Panc1 (cell line): ENCODE measurements around the gene CAMK1D. TPM values are rescaled to one million over a fixed set of nuclear protein-coding genes. Genes with fewer than 3 reads are reported as not detected.

Experiments
- ATAC-seq: fragments of 200-7000 bp; cut with Tn5 transposase; 2 replicates; pipeline ENCODE4 v1.9.1; 2020; ENCODE audit warnings: mild to moderate bottlenecking, moderate library complexity
- BruUV-seq: library from RNA; stranded (reverse); fragments of 400-500 nt; replicated peaks from 2 replicates; lab custom pipeline; 2021; lab: Mats Ljungman, UMichigan
- CTCF ChIA-PET: fragments of 300-600 bp; sonication (Branson Sonifier 250); formaldehyde crosslinking; loops from one replicate; lab custom pipeline; 2022; ENCODE audit warnings: antibody characterized with exemption; lab: Charles Lee
- POLR2A ChIA-PET: fragments of 300-600 bp; sonication (Branson Sonifier 250); formaldehyde crosslinking; loops from one replicate; lab custom pipeline; 2022; ENCODE audit warnings: antibody characterized with exemption; lab: Charles Lee
- DNase-seq: peaks from one replicate; pipeline ENCODE4 v3.0.0-alpha.2; 2010; ENCODE audit warnings: low read depth, low spot score
- H3K27ac ChIP-seq: 2 replicates; pipeline ENCODE4 v1.5.1; 2011; ENCODE audit warnings: mild to moderate bottlenecking, low read length, inconsistent platforms
- H3K27me3 ChIP-seq: fragments of 200-500 bp; sonication (Bioruptor generic); 2 replicates; pipeline ENCODE4 v1.6.0; 2014; ENCODE audit warnings: low read length, inconsistent platforms; ENCODE audit not compliant: control insufficient read depth, insufficient read depth
- H3K36me3 ChIP-seq: fragments of 200-500 bp; sonication (Bioruptor generic); 2 replicates; pipeline ENCODE4 v1.5.1; 2014; ENCODE audit warnings: inconsistent platforms, mild to moderate bottlenecking, low read length, moderate library complexity; ENCODE audit not compliant: control insufficient read depth, insufficient read depth
- H3K4me1 ChIP-seq: 2 replicates; pipeline ENCODE4 v1.5.1; 2011; ENCODE audit warnings: inconsistent platforms, mild to moderate bottlenecking, low read length, moderate library complexity; ENCODE audit not compliant: control insufficient read depth, insufficient read depth
- H3K4me3 ChIP-seq, 2 experiments: 2 replicates each; pipeline ENCODE4 v1.5.1; 2011 to 2012; ENCODE audit warnings: low read depth in 2 of 2, low read length in 2 of 2, mild to moderate bottlenecking in 2 of 2, inconsistent platforms in 1 of 2, moderate library complexity in 1 of 2
- H3K9me3 ChIP-seq: fragments of 200-500 bp; sonication (Bioruptor generic); 2 replicates; pipeline ENCODE4 v1.5.1; 2014; ENCODE audit warnings: low read depth, mild to moderate bottlenecking, inconsistent platforms, low read length, moderate library complexity; ENCODE audit not compliant: control insufficient read depth, insufficient read depth
- POLR2AphosphoS5 ChIP-seq: IDR thresholded peaks from 2 replicates; pipeline ENCODE4 v1.6.1; 2012; ENCODE audit warnings: mild to moderate bottlenecking, low read depth, low read length, moderate library complexity
- SIN3A ChIP-seq: IDR thresholded peaks from 2 replicates; pipeline ENCODE4 v1.6.1; 2012; ENCODE audit warnings: low read depth, mild to moderate bottlenecking, low read length, moderate library complexity, borderline replicate concordance; ENCODE audit not compliant: insufficient read depth
- TCF7L2 ChIP-seq: IDR thresholded peaks from 2 replicates; pipeline ENCODE4 v1.6.1; 2011; ENCODE audit warnings: mild to moderate bottlenecking, low read depth, low read length, inconsistent platforms
- in situ Hi-C: cut with HindIII; loops from 2 replicates; pipeline ENCODE4 v1.10.0; 2016; ENCODE audit warnings: low sequenced_read_pairs, low pct_unique_long_range_greater_than_20kb
- intact Hi-C: fragments of 100-400 bp; cut with micrococcal nuclease; formaldehyde crosslinking; loops from one replicate; pipeline ENCODE4 v1.10.0; 2022; ENCODE audit not compliant: unreplicated experiment
- total RNA-seq: library from RNA; stranded (reverse); gene quantifications from one replicate; pipeline ENCODE4 v1.2.1, GENCODE V29; 2021; ENCODE audit not compliant: unreplicated experiment
- TF ChIP-seq, protein P1 (sequence below), 2 experiments: IDR thresholded peaks; 2 replicates each; pipeline ENCODE4 v1.6.1; 2011 to 2012; ENCODE audit warnings: low read depth in 2 of 2, control low read depth in 1 of 2, low read length in 1 of 2, mild to moderate bottlenecking in 1 of 2, moderate library complexity in 1 of 2; ENCODE audit not compliant: insufficient read depth in 1 of 2
- TF ChIP-seq, protein P2 (sequence below): fragments of 450-650 bp; IDR thresholded peaks from 2 replicates; pipeline ENCODE4 v1.5.1; 2017; ENCODE audit warnings: mild to moderate bottlenecking

CAMK1D gene
- total RNA-seq, 1 experiment from 2014 or later, result 5.7 TPM

DNA sequence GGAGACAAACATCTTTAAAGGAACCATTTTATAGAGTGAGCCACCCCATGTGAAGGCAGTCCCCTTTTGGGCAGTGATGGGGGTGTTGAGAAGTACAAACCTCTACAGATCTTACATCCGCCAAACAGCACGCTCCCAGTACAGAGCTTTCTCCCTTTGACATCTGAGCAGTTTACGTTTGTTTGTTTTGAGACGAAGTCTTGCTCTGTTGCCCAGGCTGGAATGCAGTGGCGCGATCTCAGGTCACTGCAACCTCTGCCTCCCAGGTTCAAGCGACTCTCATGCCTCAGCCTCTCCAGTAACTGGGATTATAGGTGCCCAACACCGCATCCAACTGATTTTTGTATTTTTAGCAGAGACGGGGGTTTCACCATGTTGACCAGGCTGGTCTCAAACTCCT is 523.2 kb downstream of the CAMK1D start:
- CTCF ChIA-PET, result no interaction called here
- in situ Hi-C loops (no loop called here), intact Hi-C loops (no loop called here)
- H3K27ac ChIP-seq, result no peak overlapping the region
- H3K36me3 ChIP-seq, result no peaks in the 10 kb centered on the region
- no peak overlapping the region for H3K4me3 ChIP-seq
- no peaks in the 10 kb centered on the region for H3K27me3 ChIP-seq
- no peaks in the 10 kb centered on the region for H3K9me3 ChIP-seq
- DNase-seq, result no peak
- POLR2A ChIA-PET, result no interaction called here
- no TSS peak for BruUV-seq
- H3K4me1 ChIP-seq, result no peaks in the 10 kb centered on the region
- ATAC-seq, result no peak
- TF ChIP-seq, protein P1, sequence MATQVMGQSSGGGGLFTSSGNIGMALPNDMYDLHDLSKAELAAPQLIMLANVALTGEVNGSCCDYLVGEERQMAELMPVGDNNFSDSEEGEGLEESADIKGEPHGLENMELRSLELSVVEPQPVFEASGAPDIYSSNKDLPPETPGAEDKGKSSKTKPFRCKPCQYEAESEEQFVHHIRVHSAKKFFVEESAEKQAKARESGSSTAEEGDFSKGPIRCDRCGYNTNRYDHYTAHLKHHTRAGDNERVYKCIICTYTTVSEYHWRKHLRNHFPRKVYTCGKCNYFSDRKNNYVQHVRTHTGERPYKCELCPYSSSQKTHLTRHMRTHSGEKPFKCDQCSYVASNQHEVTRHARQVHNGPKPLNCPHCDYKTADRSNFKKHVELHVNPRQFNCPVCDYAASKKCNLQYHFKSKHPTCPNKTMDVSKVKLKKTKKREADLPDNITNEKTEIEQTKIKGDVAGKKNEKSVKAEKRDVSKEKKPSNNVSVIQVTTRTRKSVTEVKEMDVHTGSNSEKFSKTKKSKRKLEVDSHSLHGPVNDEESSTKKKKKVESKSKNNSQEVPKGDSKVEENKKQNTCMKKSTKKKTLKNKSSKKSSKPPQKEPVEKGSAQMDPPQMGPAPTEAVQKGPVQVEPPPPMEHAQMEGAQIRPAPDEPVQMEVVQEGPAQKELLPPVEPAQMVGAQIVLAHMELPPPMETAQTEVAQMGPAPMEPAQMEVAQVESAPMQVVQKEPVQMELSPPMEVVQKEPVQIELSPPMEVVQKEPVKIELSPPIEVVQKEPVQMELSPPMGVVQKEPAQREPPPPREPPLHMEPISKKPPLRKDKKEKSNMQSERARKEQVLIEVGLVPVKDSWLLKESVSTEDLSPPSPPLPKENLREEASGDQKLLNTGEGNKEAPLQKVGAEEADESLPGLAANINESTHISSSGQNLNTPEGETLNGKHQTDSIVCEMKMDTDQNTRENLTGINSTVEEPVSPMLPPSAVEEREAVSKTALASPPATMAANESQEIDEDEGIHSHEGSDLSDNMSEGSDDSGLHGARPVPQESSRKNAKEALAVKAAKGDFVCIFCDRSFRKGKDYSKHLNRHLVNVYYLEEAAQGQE (IDR thresholded peaks at IDR 0.05; ENCODE audit: insufficient read depth in 1 of 2, low read depth in 2 of 2, low read length in 1 of 2), result no peak
- TF ChIP-seq POLR2AphosphoS5, result no peak
- TF ChIP-seq, protein P2, sequence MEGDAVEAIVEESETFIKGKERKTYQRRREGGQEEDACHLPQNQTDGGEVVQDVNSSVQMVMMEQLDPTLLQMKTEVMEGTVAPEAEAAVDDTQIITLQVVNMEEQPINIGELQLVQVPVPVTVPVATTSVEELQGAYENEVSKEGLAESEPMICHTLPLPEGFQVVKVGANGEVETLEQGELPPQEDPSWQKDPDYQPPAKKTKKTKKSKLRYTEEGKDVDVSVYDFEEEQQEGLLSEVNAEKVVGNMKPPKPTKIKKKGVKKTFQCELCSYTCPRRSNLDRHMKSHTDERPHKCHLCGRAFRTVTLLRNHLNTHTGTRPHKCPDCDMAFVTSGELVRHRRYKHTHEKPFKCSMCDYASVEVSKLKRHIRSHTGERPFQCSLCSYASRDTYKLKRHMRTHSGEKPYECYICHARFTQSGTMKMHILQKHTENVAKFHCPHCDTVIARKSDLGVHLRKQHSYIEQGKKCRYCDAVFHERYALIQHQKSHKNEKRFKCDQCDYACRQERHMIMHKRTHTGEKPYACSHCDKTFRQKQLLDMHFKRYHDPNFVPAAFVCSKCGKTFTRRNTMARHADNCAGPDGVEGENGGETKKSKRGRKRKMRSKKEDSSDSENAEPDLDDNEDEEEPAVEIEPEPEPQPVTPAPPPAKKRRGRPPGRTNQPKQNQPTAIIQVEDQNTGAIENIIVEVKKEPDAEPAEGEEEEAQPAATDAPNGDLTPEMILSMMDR, result no peak
- TF ChIP-seq TCF7L2, result no peak
- no peak for TF ChIP-seq SIN3A

DNA sequence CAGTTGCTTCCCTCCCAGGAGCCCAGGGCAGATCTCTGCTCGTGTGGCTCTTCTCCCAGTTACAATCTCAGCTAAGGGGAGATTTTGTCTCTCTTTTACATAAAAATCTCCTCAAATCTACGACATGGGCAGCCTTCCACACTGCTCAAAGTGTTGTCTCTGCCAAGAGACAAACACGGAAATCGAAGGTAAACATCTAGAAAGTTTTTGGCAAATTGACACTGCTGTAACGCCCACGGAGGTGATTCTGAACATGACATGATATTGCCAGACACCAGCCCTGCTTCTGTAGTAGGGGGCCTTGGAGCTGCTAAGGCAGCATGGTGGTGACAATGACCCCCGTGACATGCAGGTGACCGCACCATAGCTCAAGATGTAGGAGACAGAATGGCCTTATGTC is 523.8 kb downstream of the CAMK1D start:
- intact Hi-C loops, result no loop called here
- DNase-seq, result no peak
- no peaks in the 10 kb centered on the region for H3K4me1 ChIP-seq

More for the DNA sequence above, 523.8 kb downstream of the CAMK1D start:
- TF ChIP-seq TCF7L2 (no peak), POLR2AphosphoS5 (no peak), SIN3A (no peak)
- TF ChIP-seq, protein P1 (IDR thresholded peaks at IDR 0.05; ENCODE audit: insufficient read depth in 1 of 2, low read depth in 2 of 2, low read length in 1 of 2), result no peak
- TF ChIP-seq, protein P2, result no peak
- Histone ChIP-seq H3K9me3 (no peaks in the 10 kb centered on the region), H3K27me3 (no peaks in the 10 kb centered on the region), H3K4me3 (no peak overlapping the region), H3K27ac (no peak overlapping the region), H3K36me3 (no peaks in the 10 kb centered on the region)
- in situ Hi-C loops, result no loop called here
- BruUV-seq, result no TSS peak
- CTCF ChIA-PET, result no interaction called here
- ATAC-seq, result no peak
- POLR2A ChIA-PET, result no interaction called here
